Vagina (tissue), 2 donors: ENCODE data around the gene CCDC63. TPM values are rescaled to one million over a fixed set of nuclear protein-coding genes. Genes with fewer than 3 reads are reported as not detected.

Experiments
- DNase-seq, 2 donors: peaks; one replicate each; pipeline ENCODE4 v3.0.0-alpha.2; 2017; ENCODE audit errors: extremely low spot score in 2 of 2
- H3K27ac ChIP-seq: fragments of 200-600 bp; sonication (generic); one replicate; pipeline ENCODE4 v1.5.1; 2019
- H3K27me3 ChIP-seq: fragments of 200-600 bp; sonication (generic); one replicate; pipeline ENCODE4 v1.5.1; 2019
- H3K36me3 ChIP-seq, 2 donors: fragments of 200-600 bp; sonication (generic); one replicate each; pipeline ENCODE4 v1.5.1; 2017 to 2019
- H3K4me1 ChIP-seq: fragments of 200-600 bp; sonication (generic); one replicate; pipeline ENCODE4 v1.5.1; 2019
- H3K4me3 ChIP-seq, 2 donors: fragments of 200-600 bp; sonication (generic); 1 replicate in 1 of 2; 2 replicates in 1 of 2; pipeline ENCODE4 v1.5.1; 2016 to 2019
- H3K9me3 ChIP-seq: fragments of 200-600 bp; sonication (generic); one replicate; pipeline ENCODE4 v1.5.1; 2019
- CTCF ChIP-seq, 3 experiments: fragments of 450-650 bp in 2 of 3; fragments of 200-600 bp in 1 of 3; sonication (generic) in 1 of 3; IDR thresholded peaks; one replicate each; pipeline ENCODE4 v1.5.1; 2017 to 2019; ENCODE audit warnings: antibody characterized with exemption in 3 of 3, mild to moderate bottlenecking in 2 of 3, moderate library complexity in 2 of 3
- POLR2A ChIP-seq, 2 donors: fragments of 450-650 bp; IDR thresholded peaks; one replicate each; pipeline ENCODE4 v1.6.1; 2017; ENCODE audit warnings: antibody characterized with exemption in 2 of 2, mild to moderate bottlenecking in 2 of 2, moderate library complexity in 2 of 2
- POLR2AphosphoS5 ChIP-seq, 2 donors: sonication (generic); formaldehyde crosslinking; IDR thresholded peaks; one replicate each; pipeline ENCODE4 v1.9.0; 2017; ENCODE audit warnings: antibody characterized with exemption in 2 of 2, mild to moderate bottlenecking in 2 of 2, low read depth in 1 of 2; ENCODE audit not compliant: insufficient read depth in 1 of 2
- intact Hi-C: fragments of 100-400 bp; cut with DNase I; formaldehyde crosslinking; loops from one replicate; pipeline ENCODE4 v1.15.1; 2023
- total RNA-seq: library from RNA; depleted of rRNA; stranded (reverse); fragments of >200 nt; gene quantifications from one replicate; pipeline ENCODE4 v1.2.3, GENCODE V29; 2016

Gene CCDC63
- total RNA-seq, 1 donor from 2014 or later: not detected

- intact Hi-C loops: no loop called here
- Histone ChIP-seq H3K4me1 (no peaks in the 10 kb centered on the region), H3K4me3 (no peak overlapping the region), H3K27me3 (no peaks in the 10 kb centered on the region), H3K9me3 (no peaks in the 10 kb centered on the region), H3K27ac (no peak overlapping the region), H3K36me3 (no peaks in the 10 kb centered on the region)
- no peak for DNase-seq
- TF ChIP-seq POLR2A (IDR thresholded peaks at IDR 0.05): no peak
- no peak for TF ChIP-seq CTCF (IDR thresholded peaks at IDR 0.05)
- TF ChIP-seq POLR2AphosphoS5 (IDR thresholded peaks at IDR 0.05; ENCODE audit: insufficient read depth in 1 of 2, low read depth in 1 of 2): no peak
Measured at GRCh38 chr12:110862329-110862728, 15.5 kb downstream of the CCDC63 start.

GRCh38 chr12:110863161-110863560, 16.4 kb downstream of the CCDC63 start:
- intact Hi-C loops: no loop called here
- no peak for DNase-seq

GRCh38 chr12:110865521-110865920, 18.7 kb downstream of the CCDC63 start:
- no peaks in the 10 kb centered on the region for H3K9me3 ChIP-seq
- intact Hi-C loops: no loop called here
- H3K4me3 ChIP-seq: no peak overlapping the region
- no peak overlapping the region for H3K27ac ChIP-seq
- no peaks in the 10 kb centered on the region for H3K4me1 ChIP-seq
- TF ChIP-seq POLR2A (IDR thresholded peaks at IDR 0.05) (no peak), POLR2AphosphoS5 (IDR thresholded peaks at IDR 0.05; ENCODE audit: insufficient read depth in 1 of 2, low read depth in 1 of 2) (no peak)
- DNase-seq: no peak
- H3K36me3 ChIP-seq: no peaks in the 10 kb centered on the region
- no peaks in the 10 kb centered on the region for H3K27me3 ChIP-seq

More at GRCh38 chr12:110863161-110863560, 16.4 kb downstream of the CCDC63 start:
- Histone ChIP-seq H3K36me3 (no peaks in the 10 kb centered on the region), H3K9me3 (no peaks in the 10 kb centered on the region), H3K27ac (no peak overlapping the region), H3K4me1 (no peaks in the 10 kb centered on the region), H3K4me3 (no peak overlapping the region), H3K27me3 (no peaks in the 10 kb centered on the region)
- TF ChIP-seq POLR2AphosphoS5 (IDR thresholded peaks at IDR 0.05; ENCODE audit: insufficient read depth in 1 of 2, low read depth in 1 of 2) (no peak), POLR2A (IDR thresholded peaks at IDR 0.05) (no peak), CTCF (IDR thresholded peaks at IDR 0.05) (no peak)

GRCh38 chr12:110869026-110869425, 22.2 kb downstream of the CCDC63 start:
- DNase-seq: no peak
- intact Hi-C loops: no loop called here

GRCh38 chr12:110869803-110870202, 23.0 kb downstream of the CCDC63 start:
- TF ChIP-seq POLR2A (IDR thresholded peaks at IDR 0.05): no peak
- no peak for TF ChIP-seq POLR2AphosphoS5 (IDR thresholded peaks at IDR 0.05; ENCODE audit: insufficient read depth in 1 of 2, low read depth in 1 of 2)
- no peak for TF ChIP-seq CTCF (IDR thresholded peaks at IDR 0.05)
- no peaks in the 10 kb centered on the region for H3K27me3 ChIP-seq
- H3K9me3 ChIP-seq: no peaks in the 10 kb centered on the region
- no peaks in the 10 kb centered on the region for H3K4me1 ChIP-seq
- intact Hi-C loops: no loop called here
- no peaks in the 10 kb centered on the region for H3K36me3 ChIP-seq
- H3K27ac ChIP-seq: no peak overlapping the region
- DNase-seq: no peak
- no peak overlapping the region for H3K4me3 ChIP-seq

More at GRCh38 chr12:110869026-110869425, 22.2 kb downstream of the CCDC63 start:
- TF ChIP-seq POLR2AphosphoS5 (IDR thresholded peaks at IDR 0.05; ENCODE audit: insufficient read depth in 1 of 2, low read depth in 1 of 2): no peak
- no peak for TF ChIP-seq CTCF (IDR thresholded peaks at IDR 0.05)
- no peak for TF ChIP-seq POLR2A (IDR thresholded peaks at IDR 0.05)
- H3K9me3 ChIP-seq: no peaks in the 10 kb centered on the region
- H3K4me1 ChIP-seq: no peaks in the 10 kb centered on the region
- H3K4me3 ChIP-seq: no peak overlapping the region
- no peaks in the 10 kb centered on the region for H3K36me3 ChIP-seq
- no peaks in the 10 kb centered on the region for H3K27me3 ChIP-seq
- H3K27ac ChIP-seq: no peak overlapping the region
